ENCODE results near the gene TBC1D14. TPM values are rescaled to one million over a fixed set of nuclear protein-coding genes. Genes with fewer than 3 reads are reported as not detected.

TBC1D14 gene
- total RNA-seq, 1 donor from 2014 or later, result 43.3 TPM

GRCh38 chr4:7045961-7046921 is 136.6 kb downstream of the TBC1D14 start:
- H3K4me3 ChIP-seq (ENCODE audit: low read depth, low read length), result peak overlapping the region; percentile 94
- peak; percentile 5 for TF ChIP-seq CTCF (conservative IDR thresholded peaks at IDR 0.05; ENCODE audit: low read depth, low read length)
- DNase-seq (ENCODE audit: low read depth), result peak; percentile 38

- TF ChIP-seq CTCF (conservative IDR thresholded peaks at IDR 0.05; ENCODE audit: low read depth, low read length), result no peak
- no peak for DNase-seq (ENCODE audit: low read depth)
- H3K4me3 ChIP-seq (ENCODE audit: low read depth, low read length), result no peak overlapping the region
Observed at GRCh38 chr4:7046971-7047370, 137.3 kb downstream of the TBC1D14 start.

- H3K4me3 ChIP-seq (ENCODE audit: low read depth, low read length), result no peak overlapping the region
- no peak for TF ChIP-seq CTCF (conservative IDR thresholded peaks at IDR 0.05; ENCODE audit: low read depth, low read length)
- DNase-seq (ENCODE audit: low read depth), result no peak
Observed at GRCh38 chr4:7048642-7049041, 139.0 kb downstream of the TBC1D14 start.

- no peak for TF ChIP-seq CTCF (conservative IDR thresholded peaks at IDR 0.05; ENCODE audit: low read depth, low read length)
- H3K4me3 ChIP-seq (ENCODE audit: low read depth, low read length), result no peak overlapping the region
- DNase-seq (ENCODE audit: low read depth), result no peak
Observed at GRCh38 chr4:7049295-7049694, 139.7 kb downstream of the TBC1D14 start.

GRCh38 chr4:7049739-7050138 is 140.1 kb downstream of the TBC1D14 start:
- no peak for DNase-seq (ENCODE audit: low read depth)
- no peak overlapping the region for H3K4me3 ChIP-seq (ENCODE audit: low read depth, low read length)
- TF ChIP-seq CTCF (conservative IDR thresholded peaks at IDR 0.05; ENCODE audit: low read depth, low read length), result no peak

GRCh38 chr4:7050481-7051143 is 141.0 kb downstream of the TBC1D14 start:
- DNase-seq (ENCODE audit: low read depth), result no peak
- no peak overlapping the region for H3K4me3 ChIP-seq (ENCODE audit: low read depth, low read length)
- TF ChIP-seq CTCF (conservative IDR thresholded peaks at IDR 0.05; ENCODE audit: low read depth, low read length), result no peak

Data from epithelial cell of proximal tubule (primary cell).